ENCODE data around the gene ATOX1. TPM values are rescaled to one million over a fixed set of nuclear protein-coding genes. Genes with fewer than 3 reads are reported as not detected.

Gene ATOX1
- total and polyA plus RNA-seq, 10 of the 15 experiments (the other 5 are each of a cell fraction or from before 2014, with no cell fraction given): 130 to 642 (median 245) TPM

GRCh38 chr5:151706906-151707305 lies 51.5 kb downstream of the ATOX1 start:
- ChIA-PET SMC1A (ENCODE audit: uncharacterized antibody, unreplicated experiment) (interaction anchor here (1.0 to 6.4 kb wide), 4 partner anchors 13 to 49 kb away, joined by 3 to 103 read pairs (median 12); no protein-coding TSS in a partner anchor), CTCF (interaction anchor here (0.8 to 9.0 kb wide), 5 partner anchors 9 to 48 kb away, joined by 3 to 88 read pairs (median 4); no protein-coding TSS in a partner anchor), RAD21 (ENCODE audit: unreplicated experiment) (interaction anchor here (1.1 kb wide), 2 partner anchors 15 to 34 kb away, joined by 5 to 7 read pairs; no protein-coding TSS in a partner anchor), POLR2A (no interaction called here)
- no peak overlapping the region for H3K9ac ChIP-seq (ENCODE audit: control insufficient read depth, insufficient read depth, low read length)
- H3K79me2 ChIP-seq (ENCODE audit: control insufficient read depth, insufficient read depth, low read length): no peaks in the 10 kb centered on the region
- H2AFZ ChIP-seq (ENCODE audit: control insufficient read depth, low read depth, low read length): no peak overlapping the region
- no peaks in the 10 kb centered on the region for H3K27me3 ChIP-seq (replicated peaks in 1 of 2; ENCODE audit: control insufficient read depth in 2 of 2, insufficient read depth in 2 of 2, low read length in 1 of 2)
- no peaks in the 10 kb centered on the region for H3K36me3 ChIP-seq (ENCODE audit: control insufficient read depth in 2 of 2, insufficient read depth in 2 of 2, low read length in 1 of 2)
- no peaks in the 10 kb centered on the region for H4K20me1 ChIP-seq (ENCODE audit: control insufficient read depth, insufficient read depth)
- H3K4me3 ChIP-seq: no peak overlapping the region
- no peaks in the 10 kb centered on the region; the same call in 2 of the 3 replicates for H3K9me3 ChIP-seq (replicated peaks; ENCODE audit: control insufficient read depth, insufficient read depth, low read length)
- FAIRE-seq (no peak), ATAC-seq (no peak), DNase-seq (ENCODE audit: low read depth, low spot score) (no peak)
- no peak overlapping the region for H3K4me2 ChIP-seq (ENCODE audit: control insufficient read depth, insufficient read depth)
- intact Hi-C loops (cut with micrococcal nuclease; ENCODE audit: unreplicated experiment) (no loop called here), in situ Hi-C loops (cut with MboI) (no loop called here)
- no TSS peak for BruUV-seq (replicated peaks)
- TF ChIP-seq IKZF1 (conservative IDR thresholded peaks at IDR 0.05) (no peak), KLF5 (IDR thresholded peaks at IDR 0.05; ENCODE audit: partially characterized antibody) (no peak), NKRF (conservative IDR thresholded peaks at IDR 0.05) (no peak), SMC3 (IDR thresholded peaks at IDR 0.05; ENCODE audit: borderline replicate concordance, low read length) (no peak), EP300 (IDR thresholded peaks at IDR 0.05; ENCODE audit: borderline replicate concordance in 1 of 2, control insufficient read depth in 1 of 2, low read depth in 2 of 2, low read length in 2 of 2) (no peak), FOS (IDR thresholded peaks at IDR 0.05; ENCODE audit: borderline replicate concordance, extremely low read depth, insufficient read length) (no peak), CREB1 (IDR thresholded peaks at IDR 0.05; ENCODE audit: low read depth) (no peak), IKZF2 (IDR thresholded peaks at IDR 0.05) (no peak), MAX (IDR thresholded peaks at IDR 0.05; ENCODE audit: low read depth, low read length) (no peak)
- TF ChIP-seq, protein P1, sequence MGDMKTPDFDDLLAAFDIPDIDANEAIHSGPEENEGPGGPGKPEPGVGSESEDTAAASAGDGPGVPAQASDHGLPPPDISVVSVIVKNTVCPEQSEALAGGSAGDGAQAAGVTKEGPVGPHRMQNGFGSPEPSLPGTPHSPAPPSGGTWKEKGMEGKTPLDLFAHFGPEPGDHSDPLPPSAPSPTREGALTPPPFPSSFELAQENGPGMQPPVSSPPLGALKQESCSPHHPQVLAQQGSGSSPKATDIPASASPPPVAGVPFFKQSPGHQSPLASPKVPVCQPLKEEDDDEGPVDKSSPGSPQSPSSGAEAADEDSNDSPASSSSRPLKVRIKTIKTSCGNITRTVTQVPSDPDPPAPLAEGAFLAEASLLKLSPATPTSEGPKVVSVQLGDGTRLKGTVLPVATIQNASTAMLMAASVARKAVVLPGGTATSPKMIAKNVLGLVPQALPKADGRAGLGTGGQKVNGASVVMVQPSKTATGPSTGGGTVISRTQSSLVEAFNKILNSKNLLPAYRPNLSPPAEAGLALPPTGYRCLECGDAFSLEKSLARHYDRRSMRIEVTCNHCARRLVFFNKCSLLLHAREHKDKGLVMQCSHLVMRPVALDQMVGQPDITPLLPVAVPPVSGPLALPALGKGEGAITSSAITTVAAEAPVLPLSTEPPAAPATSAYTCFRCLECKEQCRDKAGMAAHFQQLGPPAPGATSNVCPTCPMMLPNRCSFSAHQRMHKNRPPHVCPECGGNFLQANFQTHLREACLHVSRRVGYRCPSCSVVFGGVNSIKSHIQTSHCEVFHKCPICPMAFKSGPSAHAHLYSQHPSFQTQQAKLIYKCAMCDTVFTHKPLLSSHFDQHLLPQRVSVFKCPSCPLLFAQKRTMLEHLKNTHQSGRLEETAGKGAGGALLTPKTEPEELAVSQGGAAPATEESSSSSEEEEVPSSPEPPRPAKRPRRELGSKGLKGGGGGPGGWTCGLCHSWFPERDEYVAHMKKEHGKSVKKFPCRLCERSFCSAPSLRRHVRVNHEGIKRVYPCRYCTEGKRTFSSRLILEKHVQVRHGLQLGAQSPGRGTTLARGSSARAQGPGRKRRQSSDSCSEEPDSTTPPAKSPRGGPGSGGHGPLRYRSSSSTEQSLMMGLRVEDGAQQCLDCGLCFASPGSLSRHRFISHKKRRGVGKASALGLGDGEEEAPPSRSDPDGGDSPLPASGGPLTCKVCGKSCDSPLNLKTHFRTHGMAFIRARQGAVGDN (IDR thresholded peaks at IDR 0.05): no peak
- no peak overlapping the region for H3K27ac ChIP-seq (ENCODE audit: control insufficient read depth, insufficient read depth)
- peaks cover 28% of the 10 kb centered on the region for H3K4me1 ChIP-seq (ENCODE audit: control insufficient read depth, insufficient read depth, low read length)
